Mesothelial cell of epicardium (in vitro differentiated cells): ENCODE measurements around the gene SPIRE2. TPM values are rescaled to one million over a fixed set of nuclear protein-coding genes. Genes with fewer than 3 reads are reported as not detected.
A peak's percentile ranks its signal among the peaks of the same experiment; 100 is the strongest.

Experiments used
- DNase-seq, 2 experiments: peaks; one replicate each; pipeline ENCODE4 v3.0.0; 2021; ENCODE audit warnings: low spot score in 2 of 2; ENCODE audit not compliant: unreplicated experiment in 2 of 2
- H3K27ac Mint-ChIP-seq: 2 replicates; pipeline ENCODE4 v1.8.0; 2021; ENCODE audit warnings: mixed read lengths
- H3K27me3 Mint-ChIP-seq: 2 replicates; pipeline ENCODE4 v1.8.0; 2021; ENCODE audit warnings: low read depth, mixed read lengths
- H3K36me3 Mint-ChIP-seq: 2 replicates; pipeline ENCODE4 v1.8.0; 2021; ENCODE audit warnings: mixed read lengths
- H3K4me1 Mint-ChIP-seq: 2 replicates; pipeline ENCODE4 v1.8.0; 2021; ENCODE audit warnings: mixed read lengths
- H3K4me3 Mint-ChIP-seq: 2 replicates; pipeline ENCODE4 v1.8.0; 2021; ENCODE audit warnings: mild to moderate bottlenecking, moderate library complexity, mixed read lengths
- H3K9me3 Mint-ChIP-seq: 2 replicates; pipeline ENCODE4 v1.8.0; 2021; ENCODE audit warnings: mixed read lengths
- CTCF ChIP-seq: fragments of 200-600 bp; sonication (generic); IDR thresholded peaks from one replicate; pipeline ENCODE4 v1.5.0; 2021; ENCODE audit warnings: antibody characterized with exemption; ENCODE audit not compliant: unreplicated experiment
- total RNA-seq: library from RNA; stranded (reverse); gene quantifications from 3 replicates; pipeline ENCODE4 v1.2.1, GENCODE V29; 2021

The SPIRE2 gene
- total RNA-seq, 1 donor from 2014 or later: 6.8 TPM

GRCh38 chr16:89917773-89918452 lies 89.6 kb downstream of the SPIRE2 start:
- DNase-seq: peak in 1 of 2 experiments; percentile 61
- Mint-ChIP-seq H3K4me3 (peak overlapping the region; percentile 70), H3K9me3 (no peaks in the 10 kb centered on the region), H3K4me1 (peaks cover 23% of the 10 kb centered on the region), H3K27me3 (peaks cover 27% of the 10 kb centered on the region), H3K36me3 (no peaks in the 10 kb centered on the region), H3K27ac (no peak overlapping the region)
- TF ChIP-seq CTCF: no peak

- DNase-seq: peak in 1 of 2 experiments; percentile 57
- no peaks in the 10 kb centered on the region for H3K36me3 Mint-ChIP-seq
- no peaks in the 10 kb centered on the region for H3K9me3 Mint-ChIP-seq
- no peak for TF ChIP-seq CTCF
- H3K4me3 Mint-ChIP-seq: peak within 1 kb of the TSS; percentile 70
- H3K27me3 Mint-ChIP-seq: peaks cover 27% of the 10 kb centered on the region
- peaks cover 23% of the 10 kb centered on the region for H3K4me1 Mint-ChIP-seq
- no peak within 1 kb of the TSS for H3K27ac Mint-ChIP-seq
Measured at GRCh38 chr16:89918453-89919347, 90.4 kb downstream of the SPIRE2 start, which contains the start of gene MC1R. Gene MC1R (plus strand): TSS chr16:89918862. CDS start chr16:89919259, 397 bp downstream.

- Mint-ChIP-seq H3K9me3 (no peaks in the 10 kb centered on the region), H3K27me3 (peaks cover 37% of the 10 kb centered on the region), H3K4me3 (peak overlapping the region; percentile 40), H3K4me1 (peaks cover 26% of the 10 kb centered on the region), H3K36me3 (no peaks in the 10 kb centered on the region), H3K27ac (no peak overlapping the region)
- DNase-seq: no peak
- TF ChIP-seq CTCF: no peak
Measured at GRCh38 chr16:89919535-89920406, 91.5 kb downstream of the SPIRE2 start.

GRCh38 chr16:89920723-89921122 lies 92.4 kb downstream of the SPIRE2 start:
- no peak for DNase-seq
- Mint-ChIP-seq H3K4me3 (no peak overlapping the region), H3K27ac (no peak overlapping the region), H3K27me3 (peaks cover 46% of the 10 kb centered on the region), H3K36me3 (no peaks in the 10 kb centered on the region), H3K4me1 (peaks cover 26% of the 10 kb centered on the region), H3K9me3 (no peaks in the 10 kb centered on the region)
- TF ChIP-seq CTCF: no peak

Other genes starting within 250 kb of the SPIRE2 start
- gene DPEP1, start 214.8 kb upstream of the SPIRE2 start, total RNA-seq: 0.36 to 0.47 TPM (median 0.38 TPM) in 3 replicates
- gene CHMP1A, start 170.8 kb upstream of the SPIRE2 start, total RNA-seq: 106 to 109 TPM (median 109 TPM) in 3 replicates
- 13.5 to 14.7 TPM (median 14.4 TPM) in 3 replicates for gene SPATA33, start 170.6 kb upstream of the SPIRE2 start, total RNA-seq
- gene CDK10, start 141.8 kb upstream of the SPIRE2 start, total RNA-seq: 115 to 130 TPM (median 122 TPM) in 3 replicates
- gene SPATA2L, start 126.8 kb upstream of the SPIRE2 start, total RNA-seq: 7.5 to 9.5 TPM (median 8.8 TPM) in 3 replicates
- 17.1 to 18.3 TPM (median 17.5 TPM) in 3 replicates for gene VPS9D1, start 107.6 kb upstream of the SPIRE2 start, total RNA-seq
- 35.0 to 42.2 TPM (median 39.3 TPM) in 3 replicates for gene ZNF276, start 106.9 kb upstream of the SPIRE2 start, total RNA-seq
- gene FANCA, start 11.8 kb upstream of the SPIRE2 start, total RNA-seq: 37.3 to 50.8 TPM (median 46.2 TPM) in 3 replicates
- 304 to 323 TPM (median 313 TPM) in 3 replicates for gene TCF25, start 45.1 kb downstream of the SPIRE2 start, total RNA-seq
- gene MC1R, start 90.4 kb downstream of the SPIRE2 start, total RNA-seq: 6.7 to 7.5 TPM (median 7.5 TPM) in 3 replicates
- 24.5 to 26.4 TPM (median 24.7 TPM) in 3 replicates for gene TUBB3, start 94.9 kb downstream of the SPIRE2 start, total RNA-seq
- gene DEF8, start 120.3 kb downstream of the SPIRE2 start, total RNA-seq: 70.9 to 74.2 TPM (median 74.1 TPM) in 3 replicates
- 10.2 to 11.5 TPM (median 10.7 TPM) in 3 replicates for gene DBNDD1, start 191.0 kb downstream of the SPIRE2 start, total RNA-seq
- gene PRDM7, start 248.9 kb downstream of the SPIRE2 start, total RNA-seq: not detected in 3 replicates